ENCODE data around the gene SCUBE1. TPM values are rescaled to one million over a fixed set of nuclear protein-coding genes. Genes with fewer than 3 reads are reported as not detected.

SCUBE1 gene
- total RNA-seq, 1 donor from 2014 or later: 2.9 TPM

- Histone ChIP-seq H3K27ac (no peak overlapping the region), H3K36me3 (no peaks in the 10 kb centered on the region), H3K4me1 (no peaks in the 10 kb centered on the region), H3K9me3 (no peaks in the 10 kb centered on the region), H3K27me3 (no peaks in the 10 kb centered on the region), H3K4me3 (no peak overlapping the region)
- no peak for DNase-seq (ENCODE audit: low spot score in 2 of 2)
- no peak for TF ChIP-seq CTCF (IDR thresholded peaks at IDR 0.05)
- intact Hi-C loops (cut with DNase I): no loop called here
Observed at GRCh38 chr22:43246188-43246587, 97.0 kb downstream of the SCUBE1 start.

GRCh38 chr22:43245717-43246116 is 97.5 kb downstream of the SCUBE1 start:
- TF ChIP-seq CTCF (IDR thresholded peaks at IDR 0.05): no peak
- Histone ChIP-seq H3K27me3 (no peaks in the 10 kb centered on the region), H3K4me3 (no peak overlapping the region), H3K36me3 (no peaks in the 10 kb centered on the region), H3K27ac (no peak overlapping the region), H3K9me3 (no peaks in the 10 kb centered on the region), H3K4me1 (no peaks in the 10 kb centered on the region)
- intact Hi-C loops (cut with DNase I): no loop called here
- no peak for DNase-seq (ENCODE audit: low spot score in 2 of 2)

- Histone ChIP-seq H3K27ac (no peak overlapping the region), H3K36me3 (no peaks in the 10 kb centered on the region), H3K4me1 (no peaks in the 10 kb centered on the region), H3K4me3 (no peak overlapping the region), H3K27me3 (no peaks in the 10 kb centered on the region), H3K9me3 (no peaks in the 10 kb centered on the region)
- DNase-seq (ENCODE audit: low spot score in 2 of 2): no peak
- intact Hi-C loops (cut with DNase I): no loop called here
- no peak for TF ChIP-seq CTCF (IDR thresholded peaks at IDR 0.05)
Observed at GRCh38 chr22:43244803-43245527, 98.2 kb downstream of the SCUBE1 start.

GRCh38 chr22:43244402-43244801 is 98.8 kb downstream of the SCUBE1 start:
- no peak for TF ChIP-seq CTCF (IDR thresholded peaks at IDR 0.05)
- no peak for DNase-seq (ENCODE audit: low spot score in 2 of 2)
- peaks cover 0 to 3% of the 10 kb centered on the region in 2 donors for H3K4me1 ChIP-seq
- no peak overlapping the region for H3K4me3 ChIP-seq
- H3K27ac ChIP-seq: no peak overlapping the region
- intact Hi-C loops (cut with DNase I): no loop called here
- H3K27me3 ChIP-seq: no peaks in the 10 kb centered on the region
- H3K9me3 ChIP-seq: no peaks in the 10 kb centered on the region
- no peaks in the 10 kb centered on the region for H3K36me3 ChIP-seq

DNA sequence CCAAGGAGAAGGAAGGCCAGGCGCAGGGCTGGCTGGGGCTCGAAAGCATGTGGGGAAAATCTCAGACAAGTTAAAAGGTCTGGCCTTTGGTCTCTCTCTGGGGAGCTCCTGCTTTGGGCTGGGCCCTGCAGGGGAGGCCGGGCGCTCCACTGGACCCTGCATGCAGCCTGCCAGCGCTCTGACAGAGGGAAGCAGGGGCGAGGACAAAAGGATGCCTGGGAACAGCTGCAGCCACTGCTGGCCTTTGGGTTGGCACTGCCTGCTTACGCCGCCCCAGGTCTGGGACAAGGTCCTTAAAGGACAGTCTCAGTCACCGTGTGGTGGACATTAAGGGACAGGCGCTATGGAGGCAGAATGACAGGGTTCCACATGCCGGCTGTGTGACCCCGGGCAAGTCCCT is 99.8 kb downstream of the SCUBE1 start:
- no peak for TF ChIP-seq CTCF (IDR thresholded peaks at IDR 0.05)
- intact Hi-C loops (cut with DNase I): no loop called here
- no peaks in the 10 kb centered on the region for H3K36me3 ChIP-seq
- H3K4me3 ChIP-seq: no peak overlapping the region
- no peak overlapping the region for H3K27ac ChIP-seq
- no peaks in the 10 kb centered on the region for H3K9me3 ChIP-seq
- no peaks in the 10 kb centered on the region for H3K27me3 ChIP-seq
- DNase-seq (ENCODE audit: low spot score in 2 of 2): no peak
- peaks cover 0 to 3% of the 10 kb centered on the region in 2 donors for H3K4me1 ChIP-seq

GRCh38 chr22:43242627-43243026 is 100.5 kb downstream of the SCUBE1 start:
- Histone ChIP-seq H3K9me3 (no peaks in the 10 kb centered on the region), H3K36me3 (no peaks in the 10 kb centered on the region), H3K4me3 (no peak overlapping the region), H3K27me3 (no peaks in the 10 kb centered on the region), H3K27ac (no peak overlapping the region), H3K4me1 (peaks cover 0 to 7% of the 10 kb centered on the region in 2 donors)
- intact Hi-C loops (cut with DNase I): no loop called here
- no peak for DNase-seq (ENCODE audit: low spot score in 2 of 2)
- TF ChIP-seq CTCF (IDR thresholded peaks at IDR 0.05): no peak
